ENCODE measurements around the gene UFC1.

- TF ChIP-seq CTCF (IDR thresholded peaks at IDR 0.05; ENCODE audit: insufficient read depth, low read depth, low read length) (no peak), EZH2 (IDR thresholded peaks at IDR 0.05; ENCODE audit: insufficient read depth, low read length) (no peak)
These were observed 32.0 kb downstream of the UFC1 start for GRCh38 chr1:161185732-161186311.
